Sigmoid colon (tissue), 4 donors: Measurements from ENCODE around the gene TYMP.

Experiments
- EP300 ChIP-seq, 4 donors: sonication (generic); formaldehyde crosslinking; IDR thresholded peaks; one replicate each; pipeline ENCODE4 v1.6.1; 2017; ENCODE audit warnings: antibody characterized with exemption in 4 of 4
- POLR2A ChIP-seq, 2 donors: fragments of 450-650 bp; IDR thresholded peaks; one replicate each; pipeline ENCODE4 v1.6.1; 2016; ENCODE audit warnings: antibody characterized with exemption in 2 of 2, mild to moderate bottlenecking in 2 of 2, moderate library complexity in 2 of 2
- TF ChIP-seq, protein P1 (sequence below), 4 experiments: fragments of 450-650 bp in 3 of 4; fragments of 200-600 bp in 1 of 4; IDR thresholded peaks; one replicate each; pipeline ENCODE4 v1.5.1; 2016 to 2019; ENCODE audit warnings: antibody characterized with exemption in 4 of 4, mild to moderate bottlenecking in 3 of 4, moderate library complexity in 2 of 4

GRCh38 chr22:50479721-50480120, 50.1 kb downstream of the TYMP start:
- TF ChIP-seq, protein P1, sequence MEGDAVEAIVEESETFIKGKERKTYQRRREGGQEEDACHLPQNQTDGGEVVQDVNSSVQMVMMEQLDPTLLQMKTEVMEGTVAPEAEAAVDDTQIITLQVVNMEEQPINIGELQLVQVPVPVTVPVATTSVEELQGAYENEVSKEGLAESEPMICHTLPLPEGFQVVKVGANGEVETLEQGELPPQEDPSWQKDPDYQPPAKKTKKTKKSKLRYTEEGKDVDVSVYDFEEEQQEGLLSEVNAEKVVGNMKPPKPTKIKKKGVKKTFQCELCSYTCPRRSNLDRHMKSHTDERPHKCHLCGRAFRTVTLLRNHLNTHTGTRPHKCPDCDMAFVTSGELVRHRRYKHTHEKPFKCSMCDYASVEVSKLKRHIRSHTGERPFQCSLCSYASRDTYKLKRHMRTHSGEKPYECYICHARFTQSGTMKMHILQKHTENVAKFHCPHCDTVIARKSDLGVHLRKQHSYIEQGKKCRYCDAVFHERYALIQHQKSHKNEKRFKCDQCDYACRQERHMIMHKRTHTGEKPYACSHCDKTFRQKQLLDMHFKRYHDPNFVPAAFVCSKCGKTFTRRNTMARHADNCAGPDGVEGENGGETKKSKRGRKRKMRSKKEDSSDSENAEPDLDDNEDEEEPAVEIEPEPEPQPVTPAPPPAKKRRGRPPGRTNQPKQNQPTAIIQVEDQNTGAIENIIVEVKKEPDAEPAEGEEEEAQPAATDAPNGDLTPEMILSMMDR (IDR thresholded peaks at IDR 0.05) = no peak
- no peak for TF ChIP-seq POLR2A (IDR thresholded peaks at IDR 0.05)
- TF ChIP-seq EP300 (IDR thresholded peaks at IDR 0.05) = no peak
